H1 (cell line): ENCODE data around the gene CACNA1G. TPM values are rescaled to one million over a fixed set of nuclear protein-coding genes. Genes with fewer than 3 reads are reported as not detected.

ENCODE experiments used
- CTCF ChIA-PET: fragments of 300-600 bp; sonication (Branson Sonifier 250); formaldehyde crosslinking; loops from one replicate; lab custom pipeline; 2021; ENCODE audit not compliant: partially characterized antibody; lab: Charles Lee
- POLR2A ChIA-PET: fragments of 300-600 bp; sonication (Branson Sonifier 250); formaldehyde crosslinking; loops from one replicate; lab custom pipeline; 2021; ENCODE audit warnings: inconsistent platforms; ENCODE audit not compliant: partially characterized antibody; lab: Charles Lee
- DNase-seq, 2 experiments: peaks; one replicate each; pipeline versions ENCODE4 v3.0.0 to v3.0.0-alpha.2; 2010 to 2022; ENCODE audit warnings: low spot score in 2 of 2, low read depth in 1 of 2, mixed read lengths in 1 of 2
- FAIRE-seq: peaks from 2 replicates; lab custom pipeline; 2011; peaks lifted over from hg19 to GRCh38; lab: Jason Lieb, UNC
- H2AFZ ChIP-seq: 2 replicates; pipeline ENCODE4 v1.8.1; 2012; ENCODE audit warnings: low read length, inconsistent platforms
- H2AK5ac ChIP-seq: 2 replicates; pipeline ENCODE4 v1.6.1; 2013; ENCODE audit warnings: low read depth, low read length
- H2BK120ac ChIP-seq: replicated peaks from 2 replicates; pipeline ENCODE3; 2013; ENCODE audit warnings: low read depth, low read length, inconsistent platforms
- H2BK12ac ChIP-seq: 2 replicates; pipeline ENCODE4 v1.6.1; 2013; ENCODE audit warnings: low read depth, low read length
- H2BK15ac ChIP-seq: 2 replicates; pipeline ENCODE4 v1.6.1; 2013; ENCODE audit warnings: low read length
- H2BK20ac ChIP-seq: 2 replicates; pipeline ENCODE4 v1.6.1; 2013; ENCODE audit warnings: low read length
- H2BK5ac ChIP-seq: 2 replicates; pipeline ENCODE4 v1.6.1; 2013; ENCODE audit warnings: low read depth, low read length
- H3K14ac ChIP-seq: 2 replicates; pipeline ENCODE4 v1.6.1; 2013; ENCODE audit warnings: inconsistent platforms; ENCODE audit not compliant: insufficient read length
- H3K18ac ChIP-seq: 2 replicates; pipeline ENCODE4 v1.6.1; 2013; ENCODE audit warnings: low read length; ENCODE audit errors: extremely low read depth
- H3K23ac ChIP-seq: 2 replicates; pipeline ENCODE4 v1.6.1; 2013; ENCODE audit warnings: inconsistent platforms; ENCODE audit not compliant: insufficient read length
- H3K23me2 ChIP-seq: 2 replicates; pipeline ENCODE4 v1.6.1; 2013; ENCODE audit warnings: low read depth, low read length
- H3K27ac ChIP-seq: 2 replicates; pipeline ENCODE4 v1.6.1; 2011; ENCODE audit warnings: low read depth, low read length, inconsistent platforms
- H3K27me3 ChIP-seq, 4 experiments: replicated peaks in 1 of 4; 1 replicate in 1 of 4; 2 replicates in 3 of 4; pipeline versions ENCODE4 v1.6.1 to v1.8.1; 2011 to 2013; ENCODE audit warnings: low read length in 3 of 4, mild to moderate bottlenecking in 3 of 4, inconsistent platforms in 2 of 4, mixed read lengths in 2 of 4, moderate library complexity in 1 of 4; ENCODE audit not compliant: control insufficient read depth in 3 of 4, insufficient read depth in 3 of 4; ENCODE audit errors: extremely low read depth in 1 of 4
- H3K36me3 ChIP-seq, 4 experiments: 2 replicates each; pipeline versions ENCODE4 v1.6.1 to v1.8.1; 2011 to 2013; ENCODE audit warnings: mild to moderate bottlenecking in 4 of 4, low read length in 3 of 4, moderate library complexity in 2 of 4, control low read depth in 1 of 4, inconsistent platforms in 1 of 4; ENCODE audit not compliant: insufficient read depth in 4 of 4, control insufficient read depth in 2 of 4
- H3K4ac ChIP-seq: replicated peaks from 2 replicates; pipeline ENCODE3; 2013; ENCODE audit warnings: low read length, low read depth, mixed read lengths, inconsistent platforms; ENCODE audit not compliant: insufficient read length
- H3K4me1 ChIP-seq, 4 experiments: replicated peaks in 1 of 4; 1 replicate in 1 of 4; 2 replicates in 3 of 4; pipeline versions ENCODE4 v1.6.1 to v1.8.1; 2011 to 2013; ENCODE audit warnings: low read length in 3 of 4, inconsistent platforms in 2 of 4, mixed read lengths in 1 of 4; ENCODE audit not compliant: insufficient read depth in 4 of 4, control insufficient read depth in 3 of 4
- H3K4me2 ChIP-seq, 2 experiments: 2 replicates each; pipeline versions ENCODE4 v1.6.1 to v1.8.1; 2011 to 2013; ENCODE audit warnings: low read depth in 2 of 2, low read length in 2 of 2, control low read depth in 1 of 2, inconsistent platforms in 1 of 2, mild to moderate bottlenecking in 1 of 2; ENCODE audit not compliant: insufficient read depth in 1 of 2
- H3K4me3 ChIP-seq, 4 experiments: fragments of 200-600, 300-600 bp in 1 of 4; sonication (generic), shearing (Covaris generic), sonication (Bioruptor Twin) in 1 of 4; 2 replicates each; pipeline versions ENCODE4 v1.5.1 to v1.8.1; 2011 to 2016; ENCODE audit warnings: low read length in 4 of 4, low read depth in 3 of 4, control low read depth in 2 of 4, inconsistent platforms in 2 of 4, mild to moderate bottlenecking in 2 of 4, mixed read lengths in 1 of 4, moderate library complexity in 1 of 4; ENCODE audit not compliant: insufficient read depth in 2 of 4; ENCODE audit errors: extremely low read depth in 1 of 4
- H3K56ac ChIP-seq: replicated peaks from 2 replicates; pipeline ENCODE3; 2013; ENCODE audit warnings: low read depth, mild to moderate bottlenecking, mixed read lengths, low read length, inconsistent platforms; ENCODE audit not compliant: insufficient read length
- H3K79me1 ChIP-seq: 2 replicates; pipeline ENCODE4 v1.6.1; 2013; ENCODE audit warnings: low read depth, low read length, control low read depth
- H3K79me2 ChIP-seq, 2 experiments: 2 replicates each; pipeline versions ENCODE4 v1.6.1 to v1.8.1; 2012 to 2013; ENCODE audit warnings: low read length in 2 of 2, mild to moderate bottlenecking in 2 of 2, inconsistent platforms in 1 of 2; ENCODE audit not compliant: insufficient read depth in 2 of 2, control insufficient read depth in 1 of 2
- H3K9ac ChIP-seq, 4 experiments: replicated peaks in 1 of 4; 1 replicate in 1 of 4; 2 replicates in 3 of 4; pipeline versions ENCODE4 v1.6.1 to v1.8.1; 2011 to 2013; ENCODE audit warnings: low read depth in 3 of 4, low read length in 3 of 4, control low read depth in 2 of 4, mild to moderate bottlenecking in 2 of 4, moderate library complexity in 2 of 4, inconsistent platforms in 1 of 4; ENCODE audit errors: extremely low read depth in 1 of 4
- H3K9me3 ChIP-seq, 2 experiments: 2 replicates each; pipeline versions ENCODE4 v1.6.1 to v1.8.1; 2012 to 2013; ENCODE audit warnings: mild to moderate bottlenecking in 2 of 2, moderate library complexity in 2 of 2, control low read depth in 1 of 2, inconsistent platforms in 1 of 2, low read depth in 1 of 2, low read length in 1 of 2, mixed read lengths in 1 of 2; ENCODE audit not compliant: insufficient read depth in 2 of 2
- H4K20me1 ChIP-seq, 2 experiments: replicated peaks in 1 of 2; 2 replicates each; pipeline versions ENCODE3 to v1.8.1; 2011 to 2013; ENCODE audit warnings: inconsistent platforms in 2 of 2, low read length in 2 of 2, mild to moderate bottlenecking in 1 of 2; ENCODE audit not compliant: insufficient read depth in 2 of 2, control insufficient read depth in 1 of 2
- H4K5ac ChIP-seq: 2 replicates; pipeline ENCODE4 v1.6.1; 2013; ENCODE audit warnings: low read length, low read depth, mixed read lengths, inconsistent platforms; ENCODE audit not compliant: insufficient read length
- H4K8ac ChIP-seq: 2 replicates; pipeline ENCODE4 v1.8.0; 2013; ENCODE audit warnings: mild to moderate bottlenecking, moderate library complexity, low read length, inconsistent platforms; ENCODE audit not compliant: insufficient read depth; ENCODE audit errors: extremely low read depth
- H4K91ac ChIP-seq: replicated peaks from 2 replicates; pipeline ENCODE3; 2013; ENCODE audit warnings: low read length, mixed read lengths, inconsistent platforms; ENCODE audit not compliant: insufficient read length
- ASH2L ChIP-seq: fragments of 200-600, 300-600 bp; sonication (generic); IDR thresholded peaks from one replicate; pipeline ENCODE4 v1.7.1; 2017; ENCODE audit warnings: low read length
- JUN ChIP-seq: IDR thresholded peaks from 2 replicates; pipeline ENCODE4 v1.6.1; 2011; ENCODE audit warnings: low read depth, mild to moderate bottlenecking, improper control_type of control experiment, low read length
- whole genome bisulfite sequencing, 2 experiments: shearing (Covaris generic) in 1 of 2; methylation state at CpG; one replicate each; pipeline versions ENCODE4 v1.1.6 to v1.1.7; 2013 to 2015; ENCODE audit warnings: low lambda C conversion rate in 2 of 2, mixed read lengths in 2 of 2, inconsistent platforms in 1 of 2, low coverage in 1 of 2, missing lambda C conversion rate in 1 of 2; ENCODE audit not compliant: insufficient replicate concordance in 2 of 2, insufficient coverage in 1 of 2, insufficient read length in 1 of 2; ENCODE audit errors: extremely low coverage in 1 of 2, missing lambda C conversion rate in 1 of 2; 5-methylcytosine and 5-hydroxymethylcytosine counted together
- polyA plus RNA-seq, 7 experiments: library from polyadenylated mRNA; depleted of rRNA in 3 of 7; stranded (reverse) in 5 of 7; unstranded in 2 of 7; fragments of >200 nt in 5 of 7; fragments of 200-250 nt in 2 of 7; gene quantifications; 1 replicate in 5 of 7; 2 replicates in 1 of 7; 4 replicates in 1 of 7; pipeline versions ENCODE4 v1.2.1 to v1.2.3, GENCODE V29; 2011 to 2013; ENCODE audit warnings: missing spikeins in 2 of 7, mixed read lengths in 2 of 7
- total RNA-seq: library from RNA; stranded (reverse); fragmentation: NEBNext Ultra II Directional; extraction: Animal tissue kit (Norgen Biotek cat#: 25700); gene quantifications from 2 replicates; pipeline ENCODE4 v1.2.1, GENCODE V29; 2021

The CACNA1G gene
- total and polyA plus RNA-seq, 2 of the 8 experiments (the other 6 are each of a cell fraction or from before 2014, with no cell fraction given), result 2.9 to 4.9 TPM

- no peak overlapping the region for H3K4me3 ChIP-seq
- CTCF ChIA-PET, result interaction anchor here (0.8 to 2.7 kb wide), 11 partner anchors 9 to 173 kb away, joined by 3 to 9 read pairs (median 4); no protein-coding TSS in a partner anchor
- DNase-seq (no peak), FAIRE-seq (no peak)
- H3K79me2 ChIP-seq, result no peaks in the 10 kb centered on the region
- H3K23ac ChIP-seq, result no peak overlapping the region
- no peak overlapping the region for H4K91ac ChIP-seq
- H3K4me1 ChIP-seq, result no peaks in the 10 kb centered on the region; a peak in 1 of 7 replicates
- H2BK12ac ChIP-seq, result no peak overlapping the region
- no peak overlapping the region for H2AK5ac ChIP-seq
- no peak overlapping the region for H3K9ac ChIP-seq
- WGBS, 2 experiments, result 100% methylated on average over 2 of the region's 2 CpGs; no CpG with 5 or more reads in 1 of the 2 experiments
- POLR2A ChIA-PET, result interaction anchor here (2.4 kb wide), 1 partner anchor 11 kb away, joined by 13 read pairs; the partner anchor contains the start of gene EPN3
- H2BK15ac ChIP-seq, result no peak overlapping the region
- no peak overlapping the region for H3K56ac ChIP-seq
- H3K9me3 ChIP-seq, result no peaks in the 10 kb centered on the region
- no peaks in the 10 kb centered on the region for H3K36me3 ChIP-seq
- no peak overlapping the region for H3K4me2 ChIP-seq
- H2AFZ ChIP-seq, result no peak overlapping the region
- no peak overlapping the region for H4K5ac ChIP-seq
- H3K79me1 ChIP-seq, result no peaks in the 10 kb centered on the region
- no peak overlapping the region for H3K14ac ChIP-seq
- no peak overlapping the region for H2BK5ac ChIP-seq
- H4K20me1 ChIP-seq, result no peaks in the 10 kb centered on the region
- no peak overlapping the region for H3K4ac ChIP-seq
- no peak overlapping the region for H4K8ac ChIP-seq
- H3K27ac ChIP-seq, result no peak overlapping the region
- H2BK120ac ChIP-seq, result no peak overlapping the region
- H3K18ac ChIP-seq, result no peak overlapping the region
- H3K23me2 ChIP-seq, result no peaks in the 10 kb centered on the region; the same call in 1 of the 2 replicates
- H2BK20ac ChIP-seq, result no peak overlapping the region
- H3K27me3 ChIP-seq, result no peaks in the 10 kb centered on the region; a peak in 1 of 7 replicates
- no peak for TF ChIP-seq ASH2L
- TF ChIP-seq JUN, result no peak
Measured at GRCh38 chr17:50521514-50521913, 39.0 kb upstream of the CACNA1G start.
